Upper lobe of left lung (tissue), 6 donors: ENCODE measurements around the gene GMIP. TPM values are rescaled to one million over a fixed set of nuclear protein-coding genes. Genes with fewer than 3 reads are reported as not detected.

Experiments
- ATAC-seq, 2 donors: fragments of 200-7000 bp; cut with Tn5 transposase; one replicate each; pipeline ENCODE4 v1.9.1; 2022; ENCODE audit warnings: mild to moderate bottlenecking in 2 of 2, moderate library complexity in 2 of 2; ENCODE audit not compliant: low FRiP score in 2 of 2
- DNase-seq, 2 donors: peaks; one replicate each; pipeline ENCODE4 v3.0.0-alpha.2; 2019 to 2020
- H3K27ac ChIP-seq, 4 donors: fragments of 200-600 bp; sonication (generic); one replicate each; pipeline ENCODE4 v1.5.1; 2016 to 2019
- H3K27me3 ChIP-seq, 4 donors: fragments of 200-600 bp; sonication (generic); one replicate each; pipeline ENCODE4 v1.5.1; 2017 to 2019
- H3K36me3 ChIP-seq, 4 donors: fragments of 200-600 bp; sonication (generic); one replicate each; pipeline ENCODE4 v1.5.1; 2016 to 2019
- H3K4me1 ChIP-seq, 4 donors: fragments of 200-600 bp; sonication (generic); one replicate each; pipeline ENCODE4 v1.5.1; 2018 to 2019
- H3K4me3 ChIP-seq, 4 donors: fragments of 200-600 bp; sonication (generic); one replicate each; pipeline ENCODE4 v1.5.1; 2017 to 2019; ENCODE audit warnings: mild to moderate bottlenecking in 2 of 4, moderate library complexity in 1 of 4
- H3K9me3 ChIP-seq, 4 donors: fragments of 200-600 bp; sonication (generic); one replicate each; pipeline ENCODE4 v1.5.1; 2018 to 2019
- CTCF ChIP-seq, 6 experiments: fragments of 450-650 bp in 4 of 6; fragments of 200-600 bp in 2 of 6; sonication (generic) in 2 of 6; IDR thresholded peaks; one replicate each; pipeline ENCODE4 v1.5.1; 2016 to 2019; ENCODE audit warnings: antibody characterized with exemption in 6 of 6
- EP300 ChIP-seq, 4 donors: sonication (generic); formaldehyde crosslinking; IDR thresholded peaks; one replicate each; pipeline ENCODE4 v1.5.1; 2017; ENCODE audit warnings: antibody characterized with exemption in 4 of 4, control low read depth in 2 of 4
- POLR2A ChIP-seq, 4 donors: fragments of 450-650 bp; IDR thresholded peaks; one replicate each; pipeline ENCODE4 v1.5.1; 2016 to 2017; ENCODE audit warnings: antibody characterized with exemption in 4 of 4, mild to moderate bottlenecking in 2 of 4
- POLR2AphosphoS5 ChIP-seq, 2 donors: sonication (generic); formaldehyde crosslinking; IDR thresholded peaks; one replicate each; pipeline ENCODE4 v1.5.1; 2017; ENCODE audit warnings: antibody characterized with exemption in 2 of 2
- WGBS, 2 donors: methylation state at CpG; one replicate each; pipeline ENCODE4 v1.1.5; 2017 to 2018; 5-methylcytosine and 5-hydroxymethylcytosine counted together
- total RNA-seq, 6 donors: library from RNA; depleted of rRNA in 4 of 6; stranded (reverse); fragments of >200 nt in 4 of 6; gene quantifications; one replicate each; pipeline versions ENCODE4 v1.1.0 to v1.2.1, GENCODE V29; 2016 to 2021
- donor health status: DM: no; HTN: no; CAD: no; lungs with moderate emphysema.
- donor health status: DM: no; HTN: yes; CAD: no; lungs with severe emphysema.

GMIP gene
- total RNA-seq, 6 donors from 2014 or later: 20.8 to 109 (median 49.1) TPM

DNA sequence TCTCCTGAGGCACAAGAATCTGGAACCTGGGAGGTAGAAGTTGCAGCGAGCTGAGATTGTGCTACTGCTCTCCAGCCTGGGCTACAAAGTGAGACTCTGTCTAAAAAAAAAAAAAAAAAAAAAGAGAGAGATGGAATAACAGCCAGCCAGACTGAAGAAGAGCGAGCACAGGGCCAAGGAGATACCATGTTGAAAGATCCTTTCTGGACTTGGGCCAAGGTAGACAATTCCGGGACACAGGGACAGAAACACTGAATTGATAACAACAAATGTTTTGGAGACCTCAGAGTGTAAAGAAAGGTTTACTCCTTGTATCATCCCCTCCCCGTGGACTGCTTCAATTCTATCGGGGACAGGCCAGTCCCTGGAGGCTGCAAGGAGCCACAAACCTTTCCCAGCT lies 20.1 kb downstream of the GMIP start:
- TF ChIP-seq POLR2A (IDR thresholded peaks at IDR 0.05) (no peak), CTCF (IDR thresholded peaks at IDR 0.05) (no peak), POLR2AphosphoS5 (IDR thresholded peaks at IDR 0.05) (no peak), EP300 (IDR thresholded peaks at IDR 0.05) (no peak)
- Histone ChIP-seq H3K36me3 (peaks cover 0 to 10% (median 0%) of the 10 kb centered on the region in 4 donors), H3K9me3 (no peaks in the 10 kb centered on the region), H3K27me3 (peaks cover 0 to 4% (median 0%) of the 10 kb centered on the region in 4 donors), H3K27ac (no peak overlapping the region), H3K4me3 (no peak overlapping the region), H3K4me1 (peaks cover 15 to 22% (median 18%) of the 10 kb centered on the region in 4 donors)
- ATAC-seq (no peak), DNase-seq (no peak)
- WGBS, 2 donors: 73 to 78% methylated on average over 5 of the region's 5 CpGs

GRCh38 chr19:19619849-19620210 lies 23.6 kb downstream of the GMIP start:
- DNase-seq (no peak), ATAC-seq (no peak)
- 65 to 67% methylated on average over 7 of the region's 7 CpGs for WGBS, 2 donors
- H3K4me3 ChIP-seq: no peak overlapping the region
- TF ChIP-seq POLR2AphosphoS5 (IDR thresholded peaks at IDR 0.05): no peak
- no peak for TF ChIP-seq POLR2A (IDR thresholded peaks at IDR 0.05)
- no peak for TF ChIP-seq CTCF (IDR thresholded peaks at IDR 0.05)
- TF ChIP-seq EP300 (IDR thresholded peaks at IDR 0.05): no peak
- H3K9me3 ChIP-seq: no peaks in the 10 kb centered on the region
- H3K27me3 ChIP-seq: no peaks in the 10 kb centered on the region
- peaks cover 0 to 10% (median 0%) of the 10 kb centered on the region in 4 donors for H3K36me3 ChIP-seq
- H3K27ac ChIP-seq: no peak overlapping the region
- H3K4me1 ChIP-seq: peaks cover 8 to 18% (median 15%) of the 10 kb centered on the region in 4 donors

DNA sequence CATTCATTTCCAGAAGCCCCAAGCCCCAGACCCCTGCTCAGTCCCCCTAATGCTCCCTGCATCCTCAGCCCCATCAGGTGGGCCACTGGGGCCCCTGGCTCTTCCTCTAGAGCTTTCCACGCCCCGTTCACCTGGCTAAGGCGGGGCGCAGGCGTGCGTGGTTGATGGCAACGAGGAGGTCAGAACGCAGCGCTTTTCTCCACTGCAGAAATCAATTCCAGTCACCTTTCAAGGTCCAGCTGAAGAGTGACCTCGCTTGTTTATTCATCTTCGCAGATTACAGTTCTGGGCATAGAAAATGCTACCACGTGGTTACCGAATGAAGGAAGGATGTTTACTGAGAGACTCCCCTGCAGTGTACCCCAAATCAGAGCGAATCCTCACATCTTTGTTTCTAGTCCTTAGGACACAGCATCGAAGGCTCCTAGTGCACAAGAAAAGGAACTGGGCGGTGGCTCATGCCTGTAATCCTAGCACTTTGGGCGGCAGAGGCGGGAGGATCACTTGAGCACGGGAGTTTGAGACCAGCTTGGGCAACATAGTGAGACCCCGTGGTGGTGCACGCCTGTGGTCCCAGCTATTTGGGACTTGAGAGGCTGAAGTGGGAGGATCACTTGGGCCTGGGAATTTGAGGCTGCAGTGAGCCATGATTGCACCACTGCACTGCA lies 24.1 kb downstream of the GMIP start:
- H3K9me3 ChIP-seq: no peaks in the 10 kb centered on the region
- peak overlapping the region in 3 of 4 donors; percentile 54 to 67 (median 61) for H3K4me3 ChIP-seq
- no peaks in the 10 kb centered on the region for H3K27me3 ChIP-seq
- TF ChIP-seq CTCF (IDR thresholded peaks at IDR 0.05) (no peak), EP300 (IDR thresholded peaks at IDR 0.05) (no peak), POLR2A (IDR thresholded peaks at IDR 0.05) (no peak), POLR2AphosphoS5 (IDR thresholded peaks at IDR 0.05) (no peak)
- 55 to 57% methylated on average over 19 to 20 of the region's 21 CpGs for WGBS, 2 donors
- ATAC-seq (no peak), DNase-seq (peak in 1 of 2 donors; percentile 60)
- H3K27ac ChIP-seq: no peak overlapping the region
- peaks cover 0 to 8% (median 0%) of the 10 kb centered on the region in 4 donors for H3K36me3 ChIP-seq
- H3K4me1 ChIP-seq: peaks cover 8 to 18% (median 15%) of the 10 kb centered on the region in 4 donors

GRCh38 chr19:19618219-19619051 lies 25.0 kb downstream of the GMIP start, which contains the start of gene PBX4:
Gene PBX4, minus strand, starts transcription at chr19:19618687. Its CDS starts 58 bp downstream, at chr19:19618629.
- Histone ChIP-seq H3K36me3 (no peaks in the 10 kb centered on the region), H3K9me3 (no peaks in the 10 kb centered on the region), H3K27ac (peak within 1 kb of the TSS in 2 of 4 donors; percentile 24 to 77), H3K4me1 (peaks cover 8 to 18% (median 15%) of the 10 kb centered on the region in 4 donors), H3K4me3 (peak within 1 kb of the TSS; percentile 15 to 67 (median 58)), H3K27me3 (no peaks in the 10 kb centered on the region)
- ATAC-seq (peak; percentile 97 to 99), DNase-seq (peak; percentile 98 to 99)
- TF ChIP-seq CTCF (IDR thresholded peaks at IDR 0.05) (peak in 2 of 6 experiments; percentile 8), POLR2AphosphoS5 (IDR thresholded peaks at IDR 0.05) (peak in 1 of 2 donors; percentile 59), POLR2A (IDR thresholded peaks at IDR 0.05) (peak in 2 of 4 donors; percentile 59 to 84), EP300 (IDR thresholded peaks at IDR 0.05) (no peak)
- WGBS, 2 donors: 8 to 11% methylated on average over 24 to 35 of the region's 80 CpGs
